Ishikawa (cell line): ENCODE measurements around the gene TCF4.

Experiments
- CEBPB ChIP-seq: IDR thresholded peaks from 2 replicates; pipeline ENCODE4 v1.6.1; 2012
- CREB1 ChIP-seq: IDR thresholded peaks from 2 replicates; pipeline ENCODE4 v1.6.1; 2012; ENCODE audit warnings: low read depth
- EGR1 ChIP-seq: IDR thresholded peaks from 2 replicates; pipeline ENCODE4 v1.6.1; 2012
- EP300 ChIP-seq: IDR thresholded peaks from 2 replicates; pipeline ENCODE4 v1.6.1; 2012; ENCODE audit warnings: borderline replicate concordance
- FOXM1 ChIP-seq: IDR thresholded peaks from 2 replicates; pipeline ENCODE4 v1.6.1; 2012; ENCODE audit warnings: low read depth, borderline replicate concordance
- MAX ChIP-seq: IDR thresholded peaks from 2 replicates; pipeline ENCODE4 v1.6.1; 2012
- NFIC ChIP-seq: IDR thresholded peaks from 2 replicates; pipeline ENCODE4 v1.6.1; 2012
- RAD21 ChIP-seq: IDR thresholded peaks from 2 replicates; pipeline ENCODE4 v1.6.1; 2012; ENCODE audit warnings: low read depth
- REST ChIP-seq: IDR thresholded peaks from 2 replicates; pipeline ENCODE4 v1.6.1; 2012; ENCODE audit warnings: low read depth, mild to moderate bottlenecking
- TAF1 ChIP-seq: IDR thresholded peaks from 2 replicates; pipeline ENCODE4 v1.6.1; 2012; ENCODE audit warnings: low read depth, mild to moderate bottlenecking
- TCF12 ChIP-seq: IDR thresholded peaks from 2 replicates; pipeline ENCODE4 v1.6.1; 2012; ENCODE audit warnings: low read depth
- TEAD4 ChIP-seq: IDR thresholded peaks from 2 replicates; pipeline ENCODE4 v1.6.1; 2012
- YY1 ChIP-seq: IDR thresholded peaks from 2 replicates; pipeline ENCODE4 v1.6.1; 2012; ENCODE audit warnings: low read depth
- ZBTB7A ChIP-seq: IDR thresholded peaks from 2 replicates; pipeline ENCODE4 v1.6.1; 2012; ENCODE audit warnings: low read depth
- TF ChIP-seq, protein P1 (sequence below): IDR thresholded peaks from 2 replicates; pipeline ENCODE4 v1.6.1; 2012

TCF4 gene

DNA sequence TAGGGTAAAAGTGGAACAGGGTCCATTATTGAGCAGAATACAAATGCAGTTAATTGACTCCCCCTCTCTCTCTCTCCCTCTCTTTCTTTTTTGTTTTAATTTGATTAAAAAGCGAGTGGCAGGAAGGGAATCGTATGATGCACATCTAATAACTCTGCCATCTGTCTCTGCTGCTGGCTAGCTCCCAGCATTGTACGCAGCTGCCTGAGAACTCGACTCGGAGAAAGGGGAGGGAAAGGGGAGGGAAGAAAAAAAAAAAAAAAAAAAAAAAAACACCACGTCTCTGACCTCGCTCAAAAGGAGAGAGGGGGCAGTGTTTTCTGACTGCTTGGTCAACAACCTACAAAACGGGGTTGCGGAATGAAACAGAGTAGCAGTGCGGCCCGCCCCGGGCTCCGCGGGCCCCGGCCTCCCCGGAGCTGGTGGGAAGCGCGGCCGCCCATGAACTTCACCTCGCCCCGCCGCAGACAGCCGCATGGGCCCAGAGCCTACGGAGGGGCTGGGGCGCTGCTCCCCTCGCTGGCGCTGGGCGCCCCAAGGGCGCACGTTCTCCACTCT, 265.7 kb downstream of the TCF4 start:
- TF ChIP-seq REST (peak; percentile 36; the same call in 1 of the 2 replicates), CEBPB (no peak)

DNA sequence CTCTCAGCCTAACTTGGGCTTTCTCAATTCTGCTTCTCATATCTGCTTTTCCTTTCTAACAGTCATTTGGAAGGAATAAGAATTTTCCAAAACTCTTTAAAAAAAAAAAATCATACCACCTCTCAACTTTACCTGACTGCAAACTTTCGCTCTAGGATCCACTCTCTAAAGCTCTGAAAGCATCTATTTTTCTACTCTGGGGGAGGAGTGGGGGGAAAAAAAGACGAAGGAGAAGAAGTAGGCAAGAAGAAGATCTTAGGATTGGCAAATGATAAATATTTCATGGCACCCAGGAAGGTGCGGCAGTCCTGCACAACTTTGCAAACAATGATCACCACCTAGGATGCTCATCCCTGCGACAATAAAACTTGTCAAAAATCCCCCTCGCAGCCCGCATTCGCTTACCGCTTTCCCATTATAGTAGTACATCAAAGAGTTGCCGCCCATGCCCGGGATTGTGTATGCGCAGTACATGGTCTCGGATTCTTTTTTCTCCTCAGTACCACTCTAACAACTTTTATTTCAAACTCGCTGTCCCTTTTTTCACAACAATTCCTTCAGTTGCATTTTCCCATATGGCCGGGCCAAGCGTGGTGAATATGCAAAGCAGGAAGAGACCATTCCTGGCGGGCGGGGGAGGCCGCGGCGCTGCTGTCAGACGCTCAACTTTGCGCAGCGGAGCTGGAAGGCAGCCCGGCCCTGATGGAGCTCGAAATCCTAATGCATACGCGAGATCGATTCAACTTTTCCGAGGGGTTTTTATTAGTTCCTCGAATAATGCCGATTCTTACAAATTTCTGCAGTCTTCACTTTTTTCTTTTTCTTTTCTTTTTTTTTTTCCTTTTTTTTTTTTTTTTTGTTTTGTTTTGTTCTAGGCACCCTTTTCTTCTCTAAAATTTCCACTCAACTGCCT, 266.5 kb downstream of the TCF4 start:
- no peak for TF ChIP-seq TCF12
- no peak for TF ChIP-seq FOXM1
- TF ChIP-seq ZBTB7A, result no peak
- TF ChIP-seq EGR1, result no peak
- TF ChIP-seq EP300, result no peak
- no peak for TF ChIP-seq REST
- TF ChIP-seq MAX, result no peak
- no peak for TF ChIP-seq TEAD4
- TF ChIP-seq YY1, result no peak
- TF ChIP-seq, protein P1, sequence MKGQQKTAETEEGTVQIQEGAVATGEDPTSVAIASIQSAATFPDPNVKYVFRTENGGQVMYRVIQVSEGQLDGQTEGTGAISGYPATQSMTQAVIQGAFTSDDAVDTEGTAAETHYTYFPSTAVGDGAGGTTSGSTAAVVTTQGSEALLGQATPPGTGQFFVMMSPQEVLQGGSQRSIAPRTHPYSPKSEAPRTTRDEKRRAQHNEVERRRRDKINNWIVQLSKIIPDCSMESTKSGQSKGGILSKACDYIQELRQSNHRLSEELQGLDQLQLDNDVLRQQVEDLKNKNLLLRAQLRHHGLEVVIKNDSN, result no peak
- TF ChIP-seq TAF1, result no peak
- TF ChIP-seq RAD21, result no peak
- no peak for TF ChIP-seq NFIC

DNA sequence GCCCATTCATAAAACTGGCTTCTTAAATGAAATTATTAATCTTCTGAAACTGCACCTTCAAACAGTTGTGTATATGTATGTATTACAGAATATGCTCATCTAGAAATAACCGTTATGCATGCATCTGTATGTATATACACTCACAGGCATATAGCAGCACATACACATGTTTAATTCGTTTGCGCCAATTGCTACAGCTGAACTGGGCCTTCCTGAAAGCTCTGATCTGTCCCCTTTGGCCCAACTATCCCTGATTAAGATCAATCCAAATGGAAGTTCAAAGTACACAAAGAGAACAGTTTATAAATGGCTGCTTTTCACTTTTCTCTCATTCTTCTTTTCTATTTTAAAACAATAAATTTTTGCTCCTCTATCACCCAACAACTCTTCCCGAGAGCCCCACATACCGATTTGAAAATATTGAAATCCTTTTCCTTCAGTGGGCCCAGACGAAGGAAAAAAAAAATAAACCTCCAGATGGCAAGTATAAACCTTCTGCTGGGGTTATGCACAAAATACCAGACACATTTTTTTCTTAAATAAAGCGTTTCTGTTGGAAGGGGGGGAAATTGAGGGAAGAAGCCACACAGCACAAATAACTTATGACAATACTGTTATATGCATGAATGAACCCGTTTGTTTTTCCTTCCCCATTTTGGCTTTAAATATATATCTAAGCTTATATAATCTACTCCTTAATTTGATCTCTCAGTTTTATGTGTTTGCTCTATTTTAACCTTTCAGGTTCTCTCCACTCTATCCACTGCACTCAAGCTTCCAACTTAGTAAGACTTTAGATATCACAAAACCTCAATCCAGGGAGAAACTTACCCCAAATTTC, 267.3 kb downstream of the TCF4 start:
- TF ChIP-seq NFIC, result no peak
- no peak for TF ChIP-seq MAX
- TF ChIP-seq, protein P1, result no peak
- TF ChIP-seq CREB1, result no peak
- no peak for TF ChIP-seq RAD21
- no peak for TF ChIP-seq EGR1
- TF ChIP-seq ZBTB7A, result no peak
- TF ChIP-seq YY1, result no peak

- no peak for TF ChIP-seq CREB1
- no peak for TF ChIP-seq TCF12
- TF ChIP-seq RAD21, result no peak
- no peak for TF ChIP-seq EGR1
- TF ChIP-seq CEBPB, result no peak
- TF ChIP-seq REST, result no peak
- no peak for TF ChIP-seq FOXM1
- TF ChIP-seq, protein P1, result no peak
- no peak for TF ChIP-seq MAX
- TF ChIP-seq TEAD4, result no peak
- TF ChIP-seq ZBTB7A, result no peak
- TF ChIP-seq EP300, result no peak
- no peak for TF ChIP-seq NFIC
- TF ChIP-seq TAF1, result no peak
- TF ChIP-seq YY1, result no peak
Observed at GRCh38 chr18:55319459-55320193, 268.4 kb downstream of the TCF4 start.
